ENCODE results near the gene ATP11C.
"Not testable (repeated sequence)": the region's sequence is repeated elsewhere in the genome, so short reads cannot be mapped to it uniquely, and the experiment has no call there.

ATP11C gene

DNA sequence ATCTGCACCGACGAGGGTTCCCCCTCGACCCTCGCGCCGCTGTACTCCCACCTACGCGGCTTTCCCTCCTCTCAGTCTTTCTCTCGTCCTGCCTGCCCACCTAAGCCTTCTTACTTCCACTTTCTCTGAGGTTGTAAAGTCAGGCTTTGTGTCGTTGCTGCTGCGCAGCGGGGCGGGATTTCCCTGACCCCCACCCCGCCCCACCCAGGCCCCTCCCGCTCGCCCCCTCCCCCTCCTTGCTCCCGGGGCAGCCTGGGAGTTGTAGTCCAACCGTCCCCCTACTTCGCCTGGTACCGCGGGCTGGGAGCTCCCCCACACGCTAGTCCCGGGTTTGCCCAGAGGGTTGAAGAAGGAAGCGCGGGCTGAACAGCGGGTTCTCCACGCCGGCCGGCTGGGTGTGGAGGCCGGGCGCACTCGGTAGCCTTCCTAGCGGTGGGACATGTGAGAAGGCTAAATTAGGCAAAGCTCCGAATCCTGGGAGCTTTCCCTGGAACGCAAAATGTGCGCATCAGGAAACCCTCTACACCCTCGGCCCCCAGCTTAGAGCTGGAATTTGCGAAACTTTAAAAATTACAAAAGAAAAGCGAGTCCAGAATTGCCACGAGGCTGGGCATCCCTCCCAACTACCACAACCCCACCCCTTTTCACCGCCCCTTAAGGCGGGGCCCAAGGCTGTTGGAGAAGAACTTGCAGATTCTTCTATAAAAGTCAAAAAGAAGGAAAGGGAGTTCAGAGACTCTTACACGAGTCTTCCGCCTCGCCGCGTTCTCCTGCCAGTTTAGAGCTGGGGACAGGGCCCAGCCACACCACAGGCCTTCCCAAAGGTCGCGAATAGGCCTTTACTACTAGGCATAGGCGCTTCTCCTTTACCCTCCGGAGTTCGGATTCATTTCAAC is at the start of gene ATP11C:
TSS of gene ATP11C (minus strand) at position 153 of the 896 bp plus-strand sequence. CDS start 1,011 bp downstream, outside the sequence.
- Mint-ChIP-seq H3K9me3 (no peaks in the 10 kb centered on the region), H3K36me3 (no peaks in the 10 kb centered on the region), H3K27ac (peak within 1 kb of the TSS; percentile 90), H3K4me1 (peaks cover 12% of the 10 kb centered on the region), H3K27me3 (no peaks in the 10 kb centered on the region), H3K4me3 (peak within 1 kb of the TSS; percentile 84)
- ATAC-seq = peak; percentile 93

DNA sequence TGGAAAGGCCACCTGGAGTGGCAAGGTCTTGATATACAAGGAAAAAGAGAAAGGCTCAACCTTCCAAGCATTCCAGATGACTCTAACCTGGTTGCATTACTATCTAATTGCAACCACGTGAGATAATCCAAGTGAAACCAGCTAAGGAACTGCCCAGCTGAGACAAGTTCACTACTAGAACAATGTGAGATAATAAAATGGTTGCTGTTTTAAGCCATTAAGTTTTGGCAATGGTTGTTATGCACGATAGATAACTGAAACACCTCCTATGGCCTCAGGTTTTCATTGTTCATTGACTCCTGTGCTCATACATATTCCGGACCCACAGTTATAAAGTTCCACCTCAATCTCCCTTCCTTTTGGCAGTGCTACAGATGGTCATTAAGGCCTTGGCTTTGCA is 41.6 kb upstream of the ATP11C start:
- no peaks in the 10 kb centered on the region for H3K4me1 Mint-ChIP-seq

DNA sequence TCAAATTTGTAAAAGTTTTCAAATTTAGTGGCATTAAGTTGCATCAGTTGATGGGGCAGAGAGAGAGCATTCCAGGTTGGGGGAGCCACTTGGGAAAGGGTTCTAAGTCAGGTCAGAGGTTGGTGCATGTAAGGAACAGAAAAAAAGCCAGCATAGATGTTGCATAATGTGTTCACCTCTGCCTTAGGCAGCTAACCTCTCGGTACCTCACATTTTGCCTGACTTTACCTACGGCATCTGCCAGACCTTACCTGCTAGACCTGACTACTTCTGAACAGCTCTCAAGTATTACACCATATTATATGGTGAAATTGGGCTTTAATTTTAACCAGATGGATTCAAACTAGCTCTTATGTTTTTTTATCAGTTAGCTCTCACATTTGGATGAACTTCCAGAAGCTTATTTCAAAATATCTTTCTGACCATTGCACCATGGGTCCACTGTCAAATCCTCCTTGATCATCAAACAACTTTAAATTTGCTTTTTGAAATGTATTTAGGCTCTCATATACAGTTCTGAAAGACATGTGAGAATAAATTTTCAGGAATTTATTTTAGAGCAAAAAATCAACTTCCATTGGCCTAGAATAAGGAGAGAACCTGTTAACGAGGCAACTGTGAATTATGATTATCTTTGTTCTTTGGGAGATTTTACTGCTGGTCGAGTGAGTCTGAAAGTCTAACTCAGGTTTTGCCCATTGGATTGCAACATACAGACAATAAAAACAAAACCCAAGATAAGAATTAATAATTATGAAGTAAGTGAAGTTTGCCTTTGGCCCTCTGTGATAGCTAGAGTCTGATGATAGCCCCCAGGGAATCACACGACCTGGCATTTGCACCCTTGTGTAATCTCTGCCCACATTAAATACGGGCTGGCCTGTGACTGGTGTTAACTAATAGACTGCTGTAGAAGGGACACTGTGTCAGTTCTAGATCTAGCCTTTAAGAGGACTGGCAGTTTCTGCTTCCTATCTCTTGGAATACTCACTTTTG is 40.1 kb upstream of the ATP11C start:
- H3K4me3 Mint-ChIP-seq = no peak overlapping the region
- no peaks in the 10 kb centered on the region for H3K4me1 Mint-ChIP-seq
- H3K9me3 Mint-ChIP-seq = peaks cover 3% of the 10 kb centered on the region
- peaks cover 9% of the 10 kb centered on the region for H3K27me3 Mint-ChIP-seq
- ATAC-seq = no peak
- H3K27ac Mint-ChIP-seq = no peak overlapping the region
- H3K36me3 Mint-ChIP-seq = no peaks in the 10 kb centered on the region

More for the DNA sequence above, 41.6 kb upstream of the ATP11C start:
- peaks cover 9% of the 10 kb centered on the region for H3K27me3 Mint-ChIP-seq
- no peak overlapping the region for H3K4me3 Mint-ChIP-seq
- H3K36me3 Mint-ChIP-seq = no peaks in the 10 kb centered on the region
- peaks cover 3% of the 10 kb centered on the region for H3K9me3 Mint-ChIP-seq
- H3K27ac Mint-ChIP-seq = no peak overlapping the region
- ATAC-seq = no peak

DNA sequence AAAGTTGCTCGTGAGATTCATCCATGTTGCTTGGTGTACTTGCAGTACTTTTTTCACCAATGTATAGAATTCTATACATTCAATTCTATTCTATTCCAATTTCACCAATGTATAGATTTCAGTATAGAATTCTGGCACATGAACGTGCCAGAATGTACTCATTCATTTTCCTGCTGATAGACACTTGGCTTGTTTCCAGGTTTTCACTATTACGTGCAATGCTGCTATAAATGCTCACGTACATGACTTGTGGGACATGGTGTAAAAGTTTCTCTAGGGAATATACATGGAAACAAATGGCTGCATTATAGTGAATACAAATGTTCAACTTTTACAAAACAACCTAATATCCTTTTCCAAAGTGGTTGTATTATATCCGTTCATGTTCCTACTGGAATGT is 39.3 kb upstream of the ATP11C start:
- ATAC-seq = no peak
- H3K27me3 Mint-ChIP-seq = peaks cover 9% of the 10 kb centered on the region
- no peaks in the 10 kb centered on the region for H3K36me3 Mint-ChIP-seq
- no peak overlapping the region for H3K4me3 Mint-ChIP-seq
- no peaks in the 10 kb centered on the region for H3K4me1 Mint-ChIP-seq
- no peak overlapping the region for H3K27ac Mint-ChIP-seq
- peaks cover 3% of the 10 kb centered on the region for H3K9me3 Mint-ChIP-seq

DNA sequence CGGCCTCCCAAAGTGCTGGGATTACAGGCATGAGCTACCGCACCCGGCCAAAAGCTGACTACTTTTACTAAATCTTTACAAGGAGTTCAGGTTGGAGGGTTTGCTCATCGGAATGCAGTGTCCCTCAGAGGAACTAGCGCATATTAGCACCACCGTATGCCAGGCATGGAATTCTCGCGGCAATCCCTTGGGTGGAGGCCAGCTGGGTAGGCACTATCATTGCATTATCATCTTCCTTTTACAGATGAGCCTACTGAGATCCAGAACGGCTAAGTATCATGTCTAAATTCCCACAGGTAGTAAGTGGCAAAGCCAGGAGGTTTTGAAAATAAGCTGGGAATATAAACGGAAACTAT is 38.5 kb upstream of the ATP11C start:
- no peak overlapping the region for H3K27ac Mint-ChIP-seq
- H3K27me3 Mint-ChIP-seq = peaks cover 9% of the 10 kb centered on the region
- no peaks in the 10 kb centered on the region for H3K36me3 Mint-ChIP-seq
- no peaks in the 10 kb centered on the region for H3K4me1 Mint-ChIP-seq
- no peak overlapping the region for H3K4me3 Mint-ChIP-seq
- ATAC-seq = no peak
- peaks cover 2% of the 10 kb centered on the region for H3K9me3 Mint-ChIP-seq

DNA sequence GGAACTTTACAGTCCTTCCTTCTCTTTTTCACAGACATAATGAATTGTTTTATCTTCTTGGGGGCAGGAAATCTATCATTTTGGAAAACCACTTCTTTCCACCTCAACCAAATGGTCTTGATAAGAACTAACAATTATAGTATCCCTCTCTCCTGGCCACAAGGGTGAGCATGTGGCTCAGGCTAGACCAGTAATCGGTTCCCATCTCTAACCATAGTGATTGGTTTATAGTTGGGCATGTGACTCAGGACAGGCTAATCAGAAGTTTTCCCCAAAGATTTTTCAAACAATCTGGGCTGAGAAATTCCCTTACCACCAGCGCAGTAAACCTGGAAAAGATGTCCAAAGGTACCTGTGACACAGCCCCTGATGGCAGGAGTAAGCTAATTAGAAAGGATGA is 36.4 kb upstream of the ATP11C start:
- H3K27ac Mint-ChIP-seq = no peak overlapping the region
- H3K36me3 Mint-ChIP-seq = no peaks in the 10 kb centered on the region
- H3K9me3 Mint-ChIP-seq = no peaks in the 10 kb centered on the region
- no peaks in the 10 kb centered on the region for H3K4me1 Mint-ChIP-seq
- H3K4me3 Mint-ChIP-seq = no peak overlapping the region
- ATAC-seq = no peak
- H3K27me3 Mint-ChIP-seq = peaks cover 9% of the 10 kb centered on the region

DNA sequence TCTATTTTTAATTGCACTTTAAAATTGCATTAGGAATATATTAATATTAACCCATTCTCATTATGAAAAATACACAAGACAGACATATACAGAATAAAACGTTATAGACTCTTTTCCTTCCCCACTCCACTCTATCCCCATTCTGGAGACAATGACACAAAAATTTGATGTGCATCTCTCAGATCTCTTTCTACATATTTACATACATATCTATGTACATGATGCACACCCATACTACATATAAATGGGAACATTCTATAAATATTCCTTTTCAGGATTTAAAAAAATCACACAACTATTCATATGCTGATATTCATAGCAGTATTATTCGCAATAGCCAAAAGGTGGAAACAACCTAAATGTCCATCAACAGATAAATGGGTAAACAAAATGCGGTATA is 34.9 kb upstream of the ATP11C start:
- no peak for ATAC-seq

DNA sequence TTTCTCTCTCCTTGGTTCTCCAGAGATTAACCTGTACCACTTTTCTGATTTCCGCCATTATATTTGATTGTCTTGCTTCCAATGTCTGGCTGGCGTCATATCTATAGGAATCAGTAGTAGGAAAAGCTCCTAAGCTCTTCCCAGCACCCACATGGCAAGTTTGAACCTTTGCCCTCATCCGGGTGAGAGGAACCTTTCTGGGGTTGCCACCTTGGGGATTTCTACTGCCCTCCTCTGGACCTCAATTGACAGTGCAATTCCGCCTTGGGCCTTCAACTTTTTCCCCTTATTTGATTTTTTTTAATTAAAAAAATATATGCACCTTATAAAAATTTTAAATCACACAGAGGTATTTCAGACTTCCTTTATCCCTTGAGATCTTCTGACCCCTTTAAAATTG is 34.4 kb upstream of the ATP11C start:
- Mint-ChIP-seq H3K9me3 (peaks cover 4% of the 10 kb centered on the region), H3K27me3 (peaks cover 9% of the 10 kb centered on the region), H3K27ac (no peak overlapping the region), H3K36me3 (no peaks in the 10 kb centered on the region), H3K4me3 (no peak overlapping the region), H3K4me1 (no peaks in the 10 kb centered on the region)
- no peak for ATAC-seq

More for the DNA sequence above, 34.9 kb upstream of the ATP11C start:
- Mint-ChIP-seq H3K27ac (no peak overlapping the region), H3K27me3 (peaks cover 9% of the 10 kb centered on the region), H3K9me3 (peaks cover 4% of the 10 kb centered on the region), H3K4me1 (no peaks in the 10 kb centered on the region), H3K4me3 (no peak overlapping the region), H3K36me3 (no peaks in the 10 kb centered on the region)

DNA sequence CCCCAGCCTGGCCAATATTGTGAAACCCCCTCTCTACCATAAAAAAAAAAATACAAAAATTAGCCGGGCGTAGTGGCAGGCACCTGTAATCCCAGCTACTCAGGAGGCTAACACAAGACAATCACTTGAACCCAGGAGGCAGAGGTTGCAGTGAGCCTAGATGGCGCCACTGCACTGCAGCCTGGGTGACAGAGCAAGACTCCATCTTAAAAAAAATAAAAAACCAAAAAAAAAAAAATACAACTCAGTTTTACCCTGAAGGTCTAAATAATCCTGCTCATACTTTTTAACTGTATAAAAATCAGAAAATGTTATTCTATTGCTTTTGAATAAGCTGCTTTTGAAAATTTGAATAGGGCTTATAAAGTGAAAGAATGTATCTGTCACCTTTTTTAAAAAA is 33.3 kb upstream of the ATP11C start:
- not testable (repeated sequence) for H3K9me3 Mint-ChIP-seq

DNA sequence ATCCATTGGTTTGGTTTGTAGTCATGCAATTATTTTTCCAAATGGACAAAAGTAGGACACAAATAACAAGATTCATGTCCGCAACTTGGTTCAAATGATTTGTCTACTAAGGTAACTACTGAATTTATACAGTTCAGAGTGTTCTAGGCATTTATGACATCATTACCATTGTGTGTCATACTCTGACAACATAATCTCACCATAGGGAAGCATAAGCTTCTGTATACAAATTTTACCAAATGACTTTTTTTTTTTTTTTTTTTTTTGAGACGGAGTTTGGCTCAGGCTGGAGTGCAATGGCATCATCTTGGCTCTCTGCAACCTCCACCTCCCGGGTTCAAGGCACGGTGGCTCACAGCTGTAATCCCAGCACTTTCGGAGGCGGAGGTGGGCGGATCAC is 32.6 kb upstream of the ATP11C start, which contains the start of gene CXorf66:
TSS of gene CXorf66 (minus strand) at position 101 of the 400 bp plus-strand sequence. CDS start at position 76, 25 bp downstream.
- H3K27ac Mint-ChIP-seq = no peak within 1 kb of the TSS

More for the DNA sequence above, 33.3 kb upstream of the ATP11C start:
- not testable (repeated sequence) for H3K27me3 Mint-ChIP-seq, ATAC-seq, H3K4me3 Mint-ChIP-seq, H3K27ac Mint-ChIP-seq, H3K4me1 Mint-ChIP-seq, H3K36me3 Mint-ChIP-seq

DNA sequence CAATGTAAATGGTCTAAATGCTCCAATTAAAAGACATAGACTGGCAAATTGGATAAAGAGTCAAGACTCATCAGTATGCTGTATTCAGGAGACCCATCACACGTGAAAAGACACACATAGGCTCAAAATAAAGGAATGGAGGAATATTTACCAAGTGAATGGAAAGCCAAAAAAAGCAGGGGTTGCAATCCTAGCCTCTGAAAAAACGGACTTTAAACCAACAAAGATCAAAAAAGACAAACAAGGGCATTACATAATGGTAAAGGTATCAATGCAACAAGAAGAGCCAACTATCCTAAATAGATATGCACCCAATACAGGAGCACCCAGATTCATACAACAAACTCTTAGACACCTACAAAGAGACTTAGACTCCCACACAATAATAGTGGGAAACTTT is 28.2 kb upstream of the ATP11C start:
- H3K36me3 Mint-ChIP-seq, H3K9me3 Mint-ChIP-seq, ATAC-seq, H3K27ac Mint-ChIP-seq, H3K4me1 Mint-ChIP-seq, H3K4me3 Mint-ChIP-seq: not testable (repeated sequence)
- H3K27me3 Mint-ChIP-seq = peaks cover 12% of the 10 kb centered on the region

More for the DNA sequence above, 32.6 kb upstream of the ATP11C start, which contains the start of gene CXorf66:
- Mint-ChIP-seq H3K36me3 (no peaks in the 10 kb centered on the region), H3K4me1 (no peaks in the 10 kb centered on the region), H3K27me3 (peaks cover under 1% of the 10 kb centered on the region), H3K4me3 (no peak within 1 kb of the TSS), H3K9me3 (peaks cover 4% of the 10 kb centered on the region)
- ATAC-seq = no peak

DNA sequence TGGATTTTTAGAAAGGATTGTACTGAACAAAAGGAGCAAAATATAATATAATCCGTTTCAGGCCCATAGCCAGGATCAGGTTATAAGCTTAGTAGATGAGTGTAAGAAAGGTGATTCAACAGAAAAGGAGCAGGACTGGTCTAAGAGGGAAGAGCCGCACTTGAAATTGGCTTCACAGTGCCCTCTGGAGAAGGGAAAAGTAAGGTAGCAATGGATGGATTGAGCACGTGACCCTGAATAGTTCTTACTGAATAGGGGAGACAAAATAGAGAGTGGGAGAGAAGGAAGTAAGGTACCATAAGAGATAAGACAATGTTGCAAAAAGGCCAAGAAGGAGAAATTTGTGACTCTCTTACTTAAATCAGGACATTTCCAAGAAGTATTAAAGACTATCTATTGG is 16.9 kb upstream of the ATP11C start:
- Mint-ChIP-seq H3K27me3 (no peaks in the 10 kb centered on the region), H3K4me3 (no peak overlapping the region), H3K27ac (no peak overlapping the region), H3K4me1 (no peaks in the 10 kb centered on the region), H3K36me3 (no peaks in the 10 kb centered on the region), H3K9me3 (no peaks in the 10 kb centered on the region)
- ATAC-seq = no peak

DNA sequence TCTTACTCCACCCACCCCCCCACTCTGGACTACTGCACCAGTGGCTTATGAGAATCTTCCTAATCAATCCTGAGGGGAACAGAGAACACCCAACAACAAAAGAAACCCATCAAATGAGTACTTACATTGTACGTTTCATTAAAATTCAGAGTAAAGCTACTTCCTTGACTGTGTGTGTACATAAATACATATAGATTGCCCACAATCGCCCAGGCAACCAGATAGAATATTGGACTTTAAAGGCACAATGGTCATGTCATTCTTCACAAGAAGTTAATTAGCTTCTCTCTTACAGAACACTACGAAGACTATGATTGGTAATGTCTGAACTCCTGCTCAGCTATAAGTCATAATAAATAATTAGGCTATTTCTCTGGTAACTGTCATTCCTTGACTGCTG is 12.2 kb upstream of the ATP11C start:
- Mint-ChIP-seq H3K9me3 (no peaks in the 10 kb centered on the region), H3K27me3 (no peaks in the 10 kb centered on the region)

DNA sequence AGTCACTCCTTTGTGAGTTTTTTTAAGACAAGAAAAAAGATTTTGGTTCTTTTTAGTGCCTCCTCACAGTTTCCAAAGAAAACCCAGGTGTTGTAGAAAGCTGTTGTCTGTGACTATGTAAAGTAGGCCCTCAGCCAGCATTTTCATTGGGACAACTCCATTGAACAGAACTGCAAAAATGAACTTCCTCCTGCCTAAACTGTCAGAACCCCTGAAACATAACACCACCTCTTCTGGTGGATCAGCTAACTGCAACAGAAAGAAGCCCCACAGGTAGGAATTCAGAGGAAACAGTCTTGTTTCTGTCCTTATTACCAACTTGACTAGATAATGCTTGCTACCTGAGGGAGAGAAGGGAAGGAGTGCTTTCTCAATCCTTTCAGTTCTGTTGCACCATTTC is 3.4 kb upstream of the ATP11C start:
- Mint-ChIP-seq H3K36me3 (no peaks in the 10 kb centered on the region), H3K27me3 (no peaks in the 10 kb centered on the region), H3K27ac (no peak overlapping the region), H3K9me3 (no peaks in the 10 kb centered on the region), H3K4me1 (no peaks in the 10 kb centered on the region), H3K4me3 (no peak overlapping the region)
- ATAC-seq = no peak

More for the DNA sequence above, 12.2 kb upstream of the ATP11C start:
- no peak overlapping the region for H3K4me3 Mint-ChIP-seq
- no peak overlapping the region for H3K27ac Mint-ChIP-seq
- no peaks in the 10 kb centered on the region for H3K36me3 Mint-ChIP-seq
- no peak for ATAC-seq
- peaks cover 6% of the 10 kb centered on the region for H3K4me1 Mint-ChIP-seq

DNA sequence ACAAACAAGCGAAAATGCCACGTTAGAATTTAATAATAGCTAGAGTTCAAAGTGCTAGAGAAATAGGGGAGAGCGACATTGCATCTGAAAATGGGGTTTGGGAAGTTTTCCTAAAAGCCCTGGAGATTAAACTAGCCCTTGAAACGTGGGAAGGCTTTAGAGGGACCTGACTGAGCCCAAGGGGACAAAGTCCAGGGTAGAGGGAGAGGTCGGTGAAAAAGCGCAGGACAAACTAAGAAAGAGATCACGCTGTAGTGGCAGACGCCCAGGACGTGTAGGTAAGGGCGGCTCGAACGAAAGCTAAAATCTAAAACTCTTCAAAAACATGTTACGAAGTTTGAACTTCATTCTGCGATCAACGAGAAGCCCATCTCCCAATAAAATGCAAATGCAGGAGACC is 1.1 kb upstream of the ATP11C start:
- Mint-ChIP-seq H3K9me3 (no peaks in the 10 kb centered on the region), H3K36me3 (no peaks in the 10 kb centered on the region), H3K4me1 (peaks cover 12% of the 10 kb centered on the region), H3K27ac (peak overlapping the region; percentile 90), H3K27me3 (no peaks in the 10 kb centered on the region), H3K4me3 (peak overlapping the region; percentile 81)
- ATAC-seq = no peak

All from stimulated activated memory B cell treated with anti-CD40 and anti-IgM and Interleukin-4, amounts not matched to agents 10 μg/mL and 1 μg/mL and 100 μg/mL, for 72 hours (primary cell).